Neural progenitor cell (in vitro differentiated cells): Measurements from ENCODE around the gene STRA6.

ENCODE experiments used
- CTCF ChIP-seq: fragments of 200-600 bp; sonication (generic); IDR thresholded peaks from 2 replicates; pipeline ENCODE4 v1.5.1; 2017; ENCODE audit warnings: antibody characterized with exemption, mild to moderate bottlenecking
- EZH2 ChIP-seq: fragments of 200-600 bp; sonication (generic); IDR thresholded peaks from 2 replicates; pipeline ENCODE4 v1.6.1; 2017; ENCODE audit warnings: antibody characterized with exemption, mild to moderate bottlenecking, moderate library complexity
- EZH2phosphoT487 ChIP-seq: fragments of 200-600 bp; sonication (generic); IDR thresholded peaks from 2 replicates; pipeline ENCODE4 v1.6.1; 2017; ENCODE audit warnings: antibody characterized with exemption

- TF ChIP-seq CTCF = no peak
- no peak for TF ChIP-seq EZH2phosphoT487
- no peak for TF ChIP-seq EZH2
Observed at GRCh38 chr15:74228723-74229081, 26.1 kb upstream of the STRA6 start.
